HCT116 (cell line): Measurements from ENCODE around the gene PDE9A. TPM values are rescaled to one million over a fixed set of nuclear protein-coding genes. Genes with fewer than 3 reads are reported as not detected.

Source experiments
- ATAC-seq: fragments of 200-7000 bp; cut with Tn5 transposase; 2 replicates; pipeline ENCODE4 v1.9.1; 2020; ENCODE audit warnings: mild to moderate bottlenecking, moderate library complexity
- BruUV-seq: library from RNA; stranded (reverse); fragments of 400-500 nt; replicated peaks from 2 replicates; lab custom pipeline; 2021; lab: Mats Ljungman, UMichigan
- CTCF ChIA-PET: fragments of 300-600 bp; sonication (Branson Sonifier 250); formaldehyde crosslinking; loops from one replicate; lab custom pipeline; 2021; ENCODE audit warnings: antibody characterized with exemption; lab: Charles Lee
- POLR2A ChIA-PET: fragments of 300-600, 350-600 bp; sonication (Branson Sonifier 250); formaldehyde crosslinking; loops from one replicate; lab custom pipeline; 2021; ENCODE audit warnings: antibody characterized with exemption; lab: Charles Lee
- RAD21 ChIA-PET, 2 experiments: fragments of 300-600 bp; sonication (Branson Sonifier 250); formaldehyde crosslinking; loops; one replicate each; lab custom pipeline; 2023; ENCODE audit warnings: low total read pairs in 2 of 2; ENCODE audit not compliant: uncharacterized antibody in 2 of 2, unreplicated experiment in 2 of 2, low non-redundant PET in 1 of 2; lab: Charles Lee
- DNase-seq: peaks from one replicate; pipeline ENCODE4 v3.0.0-alpha.2; 2010; ENCODE audit warnings: low read depth, low spot score
- H2AFZ ChIP-seq: fragments of 200-600 bp; shearing (Covaris generic), sonication (generic); 2 replicates; pipeline ENCODE4 v1.6.1; 2017; ENCODE audit warnings: low read depth, mixed run types, mixed read lengths, antibody characterized with exemption, low read length; ENCODE audit not compliant: poor library complexity, severe bottlenecking
- H3K27ac ChIP-seq: 2 replicates; pipeline ENCODE4 v1.5.1; 2012; ENCODE audit warnings: low read depth, low read length
- H3K27me3 ChIP-seq: fragments of 200-600 bp; sonication (generic); 2 replicates; pipeline ENCODE4 v1.6.1; 2016; ENCODE audit warnings: mixed run types, low read length, mixed read lengths; ENCODE audit not compliant: insufficient read depth
- H3K36me3 ChIP-seq, 2 experiments: fragments of 200-500 bp in 1 of 2; fragments of 200-600 bp in 1 of 2; sonication (Bioruptor generic) in 1 of 2; sonication (generic) in 1 of 2; 2 replicates each; pipeline versions ENCODE4 v1.5.1 to v1.6.1; 2014 to 2016; ENCODE audit warnings: low read length in 2 of 2, inconsistent platforms in 1 of 2, mixed read lengths in 1 of 2, mixed run types in 1 of 2; ENCODE audit not compliant: insufficient read depth in 2 of 2, control insufficient read depth in 1 of 2
- H3K4me1 ChIP-seq, 2 experiments: fragments of 200-600 bp in 1 of 2; sonication (generic) in 1 of 2; 2 replicates each; pipeline versions ENCODE4 v1.5.1 to v1.6.1; 2012 to 2017; ENCODE audit warnings: low read length in 2 of 2, inconsistent platforms in 1 of 2, mild to moderate bottlenecking in 1 of 2, mixed read lengths in 1 of 2, mixed run types in 1 of 2, moderate library complexity in 1 of 2; ENCODE audit not compliant: insufficient read depth in 2 of 2, control insufficient read depth in 1 of 2
- H3K4me2 ChIP-seq: fragments of 200-600 bp; sonication (generic); 2 replicates; pipeline ENCODE4 v1.6.1; 2017; ENCODE audit warnings: mixed run types, low read length, mixed read lengths
- H3K4me3 ChIP-seq, 2 experiments: fragments of 200-600 bp in 1 of 2; sonication (generic) in 1 of 2; replicated peaks in 1 of 2; 2 replicates each; pipeline ENCODE4 v1.5.1; 2011 to 2016; ENCODE audit warnings: low read length in 2 of 2, control low read depth in 1 of 2, low read depth in 1 of 2, mild to moderate bottlenecking in 1 of 2, mixed read lengths in 1 of 2, mixed run types in 1 of 2
- H3K79me2 ChIP-seq: fragments of 200-600 bp; sonication (generic); 2 replicates; pipeline ENCODE4 v1.6.1; 2017; ENCODE audit warnings: mild to moderate bottlenecking, mixed run types, low read length, moderate library complexity, mixed read lengths; ENCODE audit not compliant: insufficient read depth
- H3K9ac ChIP-seq: fragments of 200-600 bp; sonication (generic); 2 replicates; pipeline ENCODE4 v1.6.1; 2016; ENCODE audit warnings: low read length, mixed read lengths
- H3K9me2 ChIP-seq: fragments of 200-600 bp; sonication (generic), shearing (Covaris generic); 2 replicates; pipeline ENCODE4 v1.6.1; 2017; ENCODE audit warnings: mixed run types, mild to moderate bottlenecking, moderate library complexity; ENCODE audit not compliant: insufficient read depth
- H3K9me3 ChIP-seq, 2 experiments: fragments of 200-500 bp in 1 of 2; fragments of 200-600 bp in 1 of 2; sonication (Bioruptor generic) in 1 of 2; sonication (generic) in 1 of 2; 2 replicates each; pipeline ENCODE4 v1.6.1; 2014 to 2017; ENCODE audit warnings: low read length in 2 of 2, mixed read lengths in 2 of 2, inconsistent platforms in 1 of 2, low read depth in 1 of 2, mild to moderate bottlenecking in 1 of 2, mixed run types in 1 of 2, moderate library complexity in 1 of 2; ENCODE audit not compliant: control insufficient read depth in 1 of 2, insufficient read depth in 1 of 2
- H4K20me1 ChIP-seq: fragments of 200-600 bp; sonication (generic), shearing (Covaris generic); 2 replicates; pipeline ENCODE4 v1.6.1; 2017; ENCODE audit warnings: mixed run types, mild to moderate bottlenecking, moderate library complexity; ENCODE audit not compliant: insufficient read depth
- CBX3 ChIP-seq: IDR thresholded peaks from 2 replicates; pipeline ENCODE4 v1.6.1; 2012; ENCODE audit warnings: low read depth
- ELF1 ChIP-seq: IDR thresholded peaks from 2 replicates; pipeline ENCODE4 v1.6.1; 2012; ENCODE audit warnings: low read depth, borderline replicate concordance
- EZH2 ChIP-seq: fragments of 200-600 bp; sonication (generic); IDR thresholded peaks from 2 replicates; pipeline ENCODE4 v1.6.1; 2017; ENCODE audit warnings: antibody characterized with exemption, mixed run types
- FOSL1 ChIP-seq: IDR thresholded peaks from 2 replicates; pipeline ENCODE4 v1.6.1; 2012; ENCODE audit warnings: low read depth
- POLR2A ChIP-seq: IDR thresholded peaks from 2 replicates; pipeline ENCODE4 v1.7.0; 2011; ENCODE audit warnings: borderline replicate concordance; ENCODE audit not compliant: insufficient read depth, insufficient read length; ENCODE audit errors: extremely low read depth
- POLR2AphosphoS5 ChIP-seq: IDR thresholded peaks from 2 replicates; pipeline ENCODE4 v1.6.1; 2011; ENCODE audit warnings: mild to moderate bottlenecking, low read depth, low read length, moderate library complexity
- RAD21 ChIP-seq: IDR thresholded peaks from 2 replicates; pipeline ENCODE4 v1.6.1; 2012; ENCODE audit warnings: low read depth, mild to moderate bottlenecking
- SIN3A ChIP-seq: IDR thresholded peaks from 2 replicates; pipeline ENCODE4 v1.6.1; 2012; ENCODE audit warnings: low read depth
- SP1 ChIP-seq: IDR thresholded peaks from 2 replicates; pipeline ENCODE4 v1.6.1; 2012; ENCODE audit warnings: low read depth
- SRF ChIP-seq: IDR thresholded peaks from 2 replicates; pipeline ENCODE4 v1.6.1; 2012; ENCODE audit warnings: low read depth
- TCF7L2 ChIP-seq: IDR thresholded peaks from 2 replicates; pipeline ENCODE4 v1.7.0; 2011; ENCODE audit warnings: borderline replicate concordance, inconsistent platforms; ENCODE audit not compliant: insufficient read depth, insufficient read length; ENCODE audit errors: extremely low read depth
- ZFX ChIP-seq: fragments of 450-650 bp; IDR thresholded peaks from 2 replicates; pipeline ENCODE4 v1.6.1; 2017
- ZNF274 ChIP-seq: fragments of 200-500 bp; sonication (Bioruptor generic); IDR thresholded peaks from 2 replicates; pipeline ENCODE4 v1.6.1; 2014; ENCODE audit warnings: mild to moderate bottlenecking, low read depth, low read length, inconsistent platforms
- intact Hi-C: fragments of 100-400 bp; cut with micrococcal nuclease; formaldehyde crosslinking; loops from 2 replicates; pipeline ENCODE4 v1.10.0; 2022
- total RNA-seq: library from RNA; stranded (reverse); gene quantifications from one replicate; pipeline ENCODE4 v1.2.1, GENCODE V29; 2021; ENCODE audit not compliant: unreplicated experiment
- TF ChIP-seq, protein P1 (sequence below): IDR thresholded peaks from 2 replicates; pipeline ENCODE4 v1.6.1; 2012
- TF ChIP-seq, protein P2 (sequence below): IDR thresholded peaks from 2 replicates; pipeline ENCODE4 v1.6.1; 2012
- TF ChIP-seq, protein P3 (sequence below): IDR thresholded peaks from 2 replicates; pipeline ENCODE4 v1.6.1; 2012; ENCODE audit warnings: low read depth
- TF ChIP-seq, protein P4 (sequence below): IDR thresholded peaks from 2 replicates; pipeline ENCODE4 v1.6.1; 2011; ENCODE audit warnings: mild to moderate bottlenecking, low read length, moderate library complexity; ENCODE audit not compliant: insufficient replicate concordance; ENCODE audit errors: extremely low read depth

The PDE9A gene
- total RNA-seq, 1 experiment from 2014 or later = 31.4 TPM

DNA sequence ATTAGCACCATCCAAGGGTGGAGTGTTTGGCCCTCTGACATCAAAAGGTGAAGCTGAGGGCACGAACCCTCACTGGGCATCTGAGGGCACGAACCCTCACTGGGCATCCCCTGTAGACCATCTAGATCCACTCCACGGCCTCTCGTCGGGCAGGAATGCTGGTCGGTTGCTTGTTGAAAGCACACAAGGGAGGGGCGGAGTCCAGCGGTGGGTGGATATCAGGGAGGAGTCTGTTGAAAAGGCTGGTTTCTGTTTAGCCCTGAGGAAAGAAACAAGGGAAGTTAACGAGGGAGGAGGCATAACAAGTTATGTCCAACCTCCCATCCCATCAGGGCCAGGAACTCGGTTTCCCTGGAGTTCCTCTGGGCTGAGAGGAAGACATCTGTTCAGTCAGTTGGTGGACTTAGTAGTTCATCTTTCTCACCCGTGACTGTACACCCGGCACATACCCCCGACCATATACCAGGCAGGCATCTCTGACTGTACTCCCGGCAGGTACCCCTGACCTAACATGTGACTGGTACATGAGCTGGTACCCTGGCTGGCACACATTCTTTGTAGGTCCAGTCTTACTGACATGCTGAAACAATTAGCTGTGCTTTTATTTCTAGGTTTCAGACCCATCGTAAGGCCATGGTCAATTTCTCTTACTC, 32.1 kb upstream of the PDE9A start:
- no TSS peak for BruUV-seq

More for the DNA sequence above, 32.1 kb upstream of the PDE9A start:
- Histone ChIP-seq H4K20me1 (no peaks in the 10 kb centered on the region), H3K9me2 (no peaks in the 10 kb centered on the region), H3K4me2 (no peak overlapping the region), H3K27ac (no peak overlapping the region), H3K27me3 (peaks cover 3% of the 10 kb centered on the region; the same call in 1 of the 2 replicates), H3K79me2 (no peaks in the 10 kb centered on the region), H3K9ac (no peak overlapping the region), H3K9me3 (no peaks in the 10 kb centered on the region), H3K36me3 (no peaks in the 10 kb centered on the region), H2AFZ (no peak overlapping the region), H3K4me1 (no peaks in the 10 kb centered on the region), H3K4me3 (no peak overlapping the region)
- intact Hi-C loops = no loop called here
- TF ChIP-seq SRF (no peak), POLR2A (no peak), ZFX (no peak), SIN3A (no peak), ZNF274 (no peak), POLR2AphosphoS5 (no peak), TCF7L2 (no peak), ELF1 (no peak), CBX3 (no peak), FOSL1 (no peak), EZH2 (no peak), RAD21 (no peak), SP1 (no peak)
- TF ChIP-seq, protein P1, sequence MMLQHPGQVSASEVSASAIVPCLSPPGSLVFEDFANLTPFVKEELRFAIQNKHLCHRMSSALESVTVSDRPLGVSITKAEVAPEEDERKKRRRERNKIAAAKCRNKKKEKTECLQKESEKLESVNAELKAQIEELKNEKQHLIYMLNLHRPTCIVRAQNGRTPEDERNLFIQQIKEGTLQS = no peak
- TF ChIP-seq, protein P2, sequence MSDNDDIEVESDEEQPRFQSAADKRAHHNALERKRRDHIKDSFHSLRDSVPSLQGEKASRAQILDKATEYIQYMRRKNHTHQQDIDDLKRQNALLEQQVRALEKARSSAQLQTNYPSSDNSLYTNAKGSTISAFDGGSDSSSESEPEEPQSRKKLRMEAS = no peak
- TF ChIP-seq, protein P3, sequence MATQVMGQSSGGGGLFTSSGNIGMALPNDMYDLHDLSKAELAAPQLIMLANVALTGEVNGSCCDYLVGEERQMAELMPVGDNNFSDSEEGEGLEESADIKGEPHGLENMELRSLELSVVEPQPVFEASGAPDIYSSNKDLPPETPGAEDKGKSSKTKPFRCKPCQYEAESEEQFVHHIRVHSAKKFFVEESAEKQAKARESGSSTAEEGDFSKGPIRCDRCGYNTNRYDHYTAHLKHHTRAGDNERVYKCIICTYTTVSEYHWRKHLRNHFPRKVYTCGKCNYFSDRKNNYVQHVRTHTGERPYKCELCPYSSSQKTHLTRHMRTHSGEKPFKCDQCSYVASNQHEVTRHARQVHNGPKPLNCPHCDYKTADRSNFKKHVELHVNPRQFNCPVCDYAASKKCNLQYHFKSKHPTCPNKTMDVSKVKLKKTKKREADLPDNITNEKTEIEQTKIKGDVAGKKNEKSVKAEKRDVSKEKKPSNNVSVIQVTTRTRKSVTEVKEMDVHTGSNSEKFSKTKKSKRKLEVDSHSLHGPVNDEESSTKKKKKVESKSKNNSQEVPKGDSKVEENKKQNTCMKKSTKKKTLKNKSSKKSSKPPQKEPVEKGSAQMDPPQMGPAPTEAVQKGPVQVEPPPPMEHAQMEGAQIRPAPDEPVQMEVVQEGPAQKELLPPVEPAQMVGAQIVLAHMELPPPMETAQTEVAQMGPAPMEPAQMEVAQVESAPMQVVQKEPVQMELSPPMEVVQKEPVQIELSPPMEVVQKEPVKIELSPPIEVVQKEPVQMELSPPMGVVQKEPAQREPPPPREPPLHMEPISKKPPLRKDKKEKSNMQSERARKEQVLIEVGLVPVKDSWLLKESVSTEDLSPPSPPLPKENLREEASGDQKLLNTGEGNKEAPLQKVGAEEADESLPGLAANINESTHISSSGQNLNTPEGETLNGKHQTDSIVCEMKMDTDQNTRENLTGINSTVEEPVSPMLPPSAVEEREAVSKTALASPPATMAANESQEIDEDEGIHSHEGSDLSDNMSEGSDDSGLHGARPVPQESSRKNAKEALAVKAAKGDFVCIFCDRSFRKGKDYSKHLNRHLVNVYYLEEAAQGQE = no peak
- TF ChIP-seq, protein P4, sequence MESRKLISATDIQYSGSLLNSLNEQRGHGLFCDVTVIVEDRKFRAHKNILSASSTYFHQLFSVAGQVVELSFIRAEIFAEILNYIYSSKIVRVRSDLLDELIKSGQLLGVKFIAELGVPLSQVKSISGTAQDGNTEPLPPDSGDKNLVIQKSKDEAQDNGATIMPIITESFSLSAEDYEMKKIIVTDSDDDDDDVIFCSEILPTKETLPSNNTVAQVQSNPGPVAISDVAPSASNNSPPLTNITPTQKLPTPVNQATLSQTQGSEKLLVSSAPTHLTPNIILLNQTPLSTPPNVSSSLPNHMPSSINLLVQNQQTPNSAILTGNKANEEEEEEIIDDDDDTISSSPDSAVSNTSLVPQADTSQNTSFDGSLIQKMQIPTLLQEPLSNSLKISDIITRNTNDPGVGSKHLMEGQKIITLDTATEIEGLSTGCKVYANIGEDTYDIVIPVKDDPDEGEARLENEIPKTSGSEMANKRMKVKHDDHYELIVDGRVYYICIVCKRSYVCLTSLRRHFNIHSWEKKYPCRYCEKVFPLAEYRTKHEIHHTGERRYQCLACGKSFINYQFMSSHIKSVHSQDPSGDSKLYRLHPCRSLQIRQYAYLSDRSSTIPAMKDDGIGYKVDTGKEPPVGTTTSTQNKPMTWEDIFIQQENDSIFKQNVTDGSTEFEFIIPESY = no peak
- ChIA-PET POLR2A (no interaction called here), CTCF (no interaction called here), RAD21 (no interaction called here)
- DNase-seq (no peak), ATAC-seq (no peak)
